HG03460 (cell line): ENCODE data around the gene ORM2.
A peak's percentile ranks its signal among the peaks of the same experiment; 100 is the strongest.

ENCODE experiments used
- ATAC-seq: cut with Tn5 transposase; IDR thresholded peaks from one replicate; pipeline ENCODE4 v1.9.1; 2021; ENCODE audit not compliant: unreplicated experiment

ORM2 gene

DNA sequence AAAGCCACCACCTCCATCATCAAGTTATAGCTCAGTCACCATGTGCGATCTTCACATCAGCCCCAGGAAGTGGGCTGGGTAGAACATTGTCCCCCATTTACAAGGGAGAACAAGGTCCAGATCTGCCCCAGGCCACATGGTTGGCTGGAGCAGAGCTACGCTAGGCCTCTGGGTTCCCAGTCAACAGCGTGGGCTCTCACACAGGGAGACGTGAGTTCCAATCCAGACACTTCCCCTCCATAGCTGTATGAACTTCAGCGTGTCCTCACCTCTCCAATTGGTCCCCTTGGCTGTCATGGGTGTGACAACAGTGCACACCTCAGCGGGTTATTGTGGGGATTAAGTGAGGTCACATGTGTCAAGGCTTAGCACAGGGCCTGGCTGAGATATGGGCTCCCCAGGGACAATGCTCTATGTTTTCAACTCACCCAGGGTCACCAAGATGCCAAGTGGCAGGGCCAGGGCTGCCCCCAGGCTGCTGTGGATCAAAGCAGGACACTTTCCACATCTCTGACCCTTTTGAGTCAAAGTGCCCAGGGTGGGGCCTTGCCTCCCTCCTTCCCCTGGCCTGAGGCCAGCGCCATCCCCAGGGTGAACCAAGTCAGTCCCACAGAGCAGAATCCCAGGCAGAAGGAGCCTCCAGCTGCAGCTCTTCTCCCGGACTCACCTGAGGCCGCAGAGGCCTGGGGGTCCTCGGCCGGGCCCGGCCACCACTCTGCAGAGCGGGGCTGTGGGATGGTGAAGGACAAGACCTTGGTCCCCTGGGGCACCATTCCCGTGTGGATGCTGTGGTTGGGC, 38.3 kb downstream of the ORM2 start:
- no peak for ATAC-seq

DNA sequence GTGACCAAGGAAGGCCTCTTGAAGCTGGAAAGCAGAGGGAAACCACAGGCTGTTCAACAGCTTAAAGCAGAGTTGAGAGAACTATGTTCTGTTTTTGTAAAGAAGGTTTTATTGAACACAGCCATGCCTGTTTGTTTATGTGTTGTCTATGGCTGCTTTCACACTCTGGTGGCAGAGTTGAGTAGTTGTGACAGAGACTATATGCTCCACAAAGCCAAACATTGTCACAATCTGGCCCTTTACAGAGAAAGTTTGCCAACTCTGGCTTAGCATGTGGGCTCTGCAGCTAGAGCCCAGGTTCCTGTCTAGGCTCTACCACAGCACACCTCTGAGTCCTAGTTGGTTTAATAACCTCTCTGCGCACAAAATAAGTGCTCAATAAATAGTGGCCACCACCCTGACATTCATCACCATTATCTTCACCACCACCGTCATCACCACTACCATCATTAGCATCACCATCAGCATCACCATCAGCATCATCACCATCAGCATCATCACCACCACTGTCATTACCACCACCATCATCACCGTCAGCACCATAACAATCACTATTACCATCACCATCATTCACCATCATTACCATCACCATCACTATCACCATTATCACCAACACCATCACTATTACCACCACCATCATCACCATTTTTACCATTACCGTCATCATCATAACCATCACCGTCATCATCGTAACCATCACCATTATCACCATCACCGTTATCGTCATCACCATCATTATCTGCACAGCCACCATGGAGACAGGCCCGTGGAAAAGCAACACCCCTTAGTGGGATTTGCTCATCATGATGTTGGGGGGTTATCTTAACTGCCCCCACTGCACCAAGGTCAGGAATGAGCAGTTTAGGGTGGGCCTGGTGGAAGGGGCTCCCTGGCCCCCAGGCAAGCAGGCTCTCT, 39.8 kb downstream of the ORM2 start:
- no peak for ATAC-seq

DNA sequence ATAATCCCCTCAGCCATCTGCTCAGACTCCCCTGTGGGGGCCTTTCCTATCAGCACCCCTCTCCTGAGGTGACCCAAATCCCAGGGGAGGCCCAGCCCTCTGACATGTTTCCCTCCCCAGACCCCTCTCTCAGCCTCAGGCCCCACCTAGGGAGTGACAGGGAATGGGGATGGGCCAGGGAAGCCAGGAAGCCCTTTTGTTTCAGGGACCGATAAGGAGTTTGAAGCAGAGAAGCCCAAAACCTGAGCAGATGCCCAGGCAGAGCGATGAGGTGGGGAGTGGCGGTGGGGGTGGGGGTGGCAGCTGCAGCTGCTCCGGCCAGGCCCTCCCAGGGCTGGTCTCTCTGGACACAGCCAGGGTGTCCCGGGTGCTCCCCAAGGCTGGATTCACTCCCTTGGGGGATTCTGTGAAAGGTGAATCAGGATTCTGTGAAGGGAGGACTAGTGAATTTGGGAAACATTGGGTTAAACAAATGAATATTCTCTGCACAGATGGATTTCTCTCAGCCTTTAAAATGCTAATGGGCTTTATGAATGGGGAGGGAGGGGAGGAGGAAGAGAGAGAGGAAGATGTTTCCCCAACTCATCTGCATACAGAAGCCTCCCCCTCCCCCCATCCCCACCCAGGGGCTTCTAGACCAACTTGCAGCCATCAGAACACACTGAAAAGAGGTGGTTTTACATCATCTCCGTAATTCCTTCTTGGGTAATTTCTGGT, 40.7 kb downstream of the ORM2 start:
- ATAC-seq = no peak

DNA sequence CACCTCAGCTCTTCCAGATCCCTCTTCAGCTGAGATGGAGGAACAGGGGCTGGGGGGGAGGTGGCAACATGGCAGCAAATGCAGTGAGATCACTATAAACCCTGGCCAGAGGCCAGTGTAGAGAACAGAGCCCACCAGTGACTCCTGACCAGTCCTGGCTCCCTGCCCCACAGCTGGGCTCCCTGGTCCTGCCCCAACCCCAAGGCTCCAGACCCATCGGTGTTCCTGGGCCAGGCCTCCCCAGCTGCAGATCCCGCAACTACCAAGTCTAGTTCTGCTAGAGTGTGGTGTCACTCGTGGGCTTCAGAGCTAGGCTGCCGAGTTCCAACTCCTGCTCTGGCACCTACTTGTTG, 41.3 kb downstream of the ORM2 start:
- ATAC-seq = no peak

DNA sequence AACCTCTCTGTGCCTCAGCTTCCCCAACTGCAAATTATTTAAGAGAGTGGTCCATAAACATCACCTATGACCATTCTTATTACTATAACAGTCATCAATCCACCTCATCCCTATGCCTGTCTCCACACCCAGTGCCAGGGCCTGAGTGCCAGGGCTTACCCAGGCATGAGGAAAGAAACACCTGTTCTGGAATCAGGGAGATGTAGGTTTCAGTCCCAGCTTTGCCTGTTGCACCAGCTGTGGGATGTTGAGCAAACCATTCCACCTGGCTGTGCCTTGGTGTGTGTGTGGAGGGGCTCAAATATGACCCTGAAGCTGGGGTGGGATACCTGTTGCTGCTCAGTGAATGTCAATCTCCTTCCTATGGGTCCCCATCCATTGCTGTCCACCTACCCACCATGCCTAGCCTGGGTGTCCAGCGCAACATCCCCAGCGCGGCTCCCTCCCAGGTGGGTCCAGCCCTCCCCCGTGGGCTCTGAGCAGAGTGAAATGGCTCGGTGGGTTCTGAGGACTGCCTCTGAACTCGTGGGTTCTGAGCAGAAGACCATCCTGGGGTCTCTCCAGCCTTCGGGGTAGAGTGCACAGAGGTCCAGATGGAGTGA, 41.8 kb downstream of the ORM2 start:
- no peak for ATAC-seq

DNA sequence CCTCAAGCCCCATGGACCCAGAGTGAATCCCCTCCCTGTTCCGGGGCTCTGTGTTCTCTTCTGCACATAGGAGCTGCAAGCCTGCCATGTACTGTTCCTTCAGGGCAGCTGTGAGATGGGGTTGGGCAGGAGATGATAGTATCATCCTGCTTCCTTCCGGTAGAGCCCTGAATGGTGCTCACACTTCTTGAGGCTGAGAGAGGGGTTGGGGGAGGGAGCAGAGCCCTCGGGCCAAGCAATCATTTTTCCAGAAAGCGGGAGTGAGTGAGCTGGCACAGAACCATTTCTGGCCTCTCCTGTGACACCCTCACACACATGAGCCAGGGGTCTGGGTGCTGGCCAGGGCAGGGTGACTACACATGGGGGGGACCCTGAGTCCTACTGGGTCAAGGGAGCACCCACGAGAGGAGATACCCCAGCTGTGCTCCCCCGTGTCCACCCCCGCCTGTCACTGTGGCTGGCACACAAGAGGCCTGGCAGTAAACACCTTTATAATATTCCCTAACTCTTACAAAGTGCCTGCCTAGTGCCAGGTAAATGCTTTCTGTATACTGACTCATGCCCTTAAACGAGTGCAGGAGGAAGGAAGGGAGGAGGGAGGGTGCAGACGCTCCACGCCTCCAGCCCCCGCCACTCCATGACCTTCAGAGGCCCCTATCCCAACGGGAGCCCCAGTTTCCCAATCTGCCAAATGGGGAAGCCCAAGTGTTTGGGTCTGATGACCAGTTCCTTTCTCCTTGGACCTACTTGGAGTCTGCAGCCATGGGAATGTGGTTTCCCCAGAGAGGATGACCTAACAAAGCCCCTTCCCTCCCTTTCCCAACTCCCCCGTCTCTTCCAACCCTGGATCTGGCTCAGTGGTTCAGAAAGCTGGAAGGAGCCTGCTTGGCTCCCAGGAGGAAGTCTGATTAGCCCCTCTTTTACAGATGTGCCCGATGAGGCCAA, 42.6 kb downstream of the ORM2 start:
- ATAC-seq = no peak

DNA sequence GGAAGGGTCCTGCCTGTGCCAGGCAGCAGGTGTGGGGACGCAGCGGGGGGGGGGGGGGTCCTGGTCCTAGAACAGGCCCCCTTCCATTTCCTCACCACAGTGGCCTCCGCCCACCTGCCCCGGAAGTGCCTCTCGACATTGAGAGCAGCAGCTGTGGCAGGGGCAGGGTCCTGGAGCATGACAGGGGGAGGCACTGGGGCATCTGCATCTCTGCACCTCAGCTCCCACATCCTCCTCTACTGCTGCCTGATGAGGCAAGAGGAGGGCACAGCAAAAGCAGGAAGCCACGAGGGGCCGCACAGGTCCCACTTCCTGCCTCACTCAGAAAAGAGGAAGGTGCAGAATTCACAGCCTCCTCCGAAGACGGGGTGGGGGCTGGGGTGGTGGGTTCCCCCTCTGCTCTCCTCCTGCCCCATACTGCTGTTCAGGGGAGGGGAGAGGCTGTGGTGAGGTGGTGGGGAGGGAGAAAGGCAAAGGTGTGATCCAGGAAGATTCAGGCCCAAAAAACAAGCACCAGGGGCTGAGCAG, 43.3 kb downstream of the ORM2 start:
- ATAC-seq = peak; percentile 90

DNA sequence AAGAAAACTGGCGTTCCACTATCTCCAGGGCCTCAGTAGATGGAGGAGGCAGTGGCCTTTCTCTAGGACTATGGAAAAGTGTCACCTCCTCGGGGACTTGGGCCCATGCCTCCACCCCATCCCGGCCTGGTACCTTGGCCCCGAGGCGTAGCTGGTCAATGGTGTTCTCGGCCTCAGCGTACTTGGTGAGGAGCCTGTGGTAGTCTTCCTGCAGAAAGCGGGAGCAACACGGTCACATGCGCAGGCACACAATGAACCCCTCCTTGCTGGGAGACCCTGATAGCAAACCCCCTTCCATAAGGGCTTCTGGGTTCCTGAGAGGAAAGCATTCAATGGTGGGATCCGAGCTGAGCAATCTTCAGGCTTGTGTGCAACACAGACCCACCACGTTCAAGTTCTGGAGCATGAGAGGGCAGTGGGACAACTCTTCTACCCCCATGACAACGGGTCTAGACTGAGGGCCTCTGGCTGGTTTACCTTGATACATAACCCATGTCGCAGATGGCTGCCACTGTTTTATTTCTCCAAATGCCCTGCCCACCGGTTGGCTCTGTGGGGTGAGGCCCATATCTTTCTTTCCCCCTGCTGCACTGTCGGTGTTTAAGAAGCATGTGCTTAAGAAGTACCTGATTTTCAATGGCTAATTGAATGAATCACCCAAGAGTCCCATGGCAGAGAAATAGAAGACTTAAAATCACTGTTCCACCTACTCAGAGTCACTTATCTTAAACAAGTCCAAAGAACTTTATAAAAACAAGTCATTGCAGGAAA, 44.5 kb downstream of the ORM2 start:
- ATAC-seq = no peak

DNA sequence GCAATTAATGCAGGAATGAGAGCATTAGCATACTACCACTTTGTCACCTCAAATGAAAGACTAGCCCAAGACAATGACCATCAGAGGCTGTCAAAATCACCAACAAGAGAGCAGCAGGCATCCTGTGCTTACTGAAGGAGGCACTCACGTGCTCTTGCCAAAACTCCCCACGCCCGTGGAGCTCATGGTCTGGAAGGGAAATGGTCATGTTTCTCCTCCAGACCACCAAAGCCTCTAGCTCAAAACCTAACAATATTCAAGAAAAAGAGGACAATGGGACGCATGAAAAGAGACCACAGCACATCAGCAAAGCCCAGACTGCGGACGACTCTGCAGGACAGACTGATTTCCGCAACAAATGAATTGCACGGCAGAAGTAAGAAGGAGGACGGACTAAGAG, 45.3 kb downstream of the ORM2 start:
- no peak for ATAC-seq

DNA sequence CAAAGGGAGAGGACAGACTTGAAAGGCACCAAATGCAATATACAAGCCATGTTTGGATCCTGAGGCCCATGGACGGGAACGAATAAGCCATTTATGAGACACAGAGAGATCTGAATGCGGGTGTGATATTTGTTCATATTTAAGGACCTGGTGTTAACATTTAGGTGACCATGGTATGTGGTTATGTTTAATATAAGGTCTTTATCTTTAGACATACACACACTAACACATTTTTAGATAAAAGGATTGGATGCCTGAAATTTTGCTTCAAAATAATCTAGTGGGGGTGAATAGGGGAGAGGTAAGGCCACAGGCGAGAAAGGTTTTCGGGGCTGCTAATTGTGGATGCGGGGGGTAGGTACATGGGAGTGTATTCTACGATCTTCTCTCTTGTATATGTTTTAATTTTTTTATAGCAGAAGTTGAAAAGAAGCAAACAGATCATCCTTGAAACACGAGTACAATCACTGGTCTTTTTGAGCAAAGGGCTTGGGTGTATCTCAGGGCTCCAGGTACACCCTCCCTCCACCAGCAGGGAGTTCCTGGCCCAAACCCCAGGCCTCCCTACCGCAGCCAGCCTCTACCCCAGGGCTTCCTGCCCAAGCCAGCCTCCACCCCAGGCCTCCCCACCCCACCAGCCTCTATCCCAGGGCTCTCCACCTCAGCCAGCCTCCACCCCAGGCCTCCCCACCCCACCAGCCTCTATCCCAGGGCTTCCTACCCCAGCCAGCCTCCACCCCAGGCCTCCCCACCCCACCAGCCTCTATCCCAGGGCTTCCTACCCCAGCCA, 45.9 kb downstream of the ORM2 start:
- no peak for ATAC-seq

DNA sequence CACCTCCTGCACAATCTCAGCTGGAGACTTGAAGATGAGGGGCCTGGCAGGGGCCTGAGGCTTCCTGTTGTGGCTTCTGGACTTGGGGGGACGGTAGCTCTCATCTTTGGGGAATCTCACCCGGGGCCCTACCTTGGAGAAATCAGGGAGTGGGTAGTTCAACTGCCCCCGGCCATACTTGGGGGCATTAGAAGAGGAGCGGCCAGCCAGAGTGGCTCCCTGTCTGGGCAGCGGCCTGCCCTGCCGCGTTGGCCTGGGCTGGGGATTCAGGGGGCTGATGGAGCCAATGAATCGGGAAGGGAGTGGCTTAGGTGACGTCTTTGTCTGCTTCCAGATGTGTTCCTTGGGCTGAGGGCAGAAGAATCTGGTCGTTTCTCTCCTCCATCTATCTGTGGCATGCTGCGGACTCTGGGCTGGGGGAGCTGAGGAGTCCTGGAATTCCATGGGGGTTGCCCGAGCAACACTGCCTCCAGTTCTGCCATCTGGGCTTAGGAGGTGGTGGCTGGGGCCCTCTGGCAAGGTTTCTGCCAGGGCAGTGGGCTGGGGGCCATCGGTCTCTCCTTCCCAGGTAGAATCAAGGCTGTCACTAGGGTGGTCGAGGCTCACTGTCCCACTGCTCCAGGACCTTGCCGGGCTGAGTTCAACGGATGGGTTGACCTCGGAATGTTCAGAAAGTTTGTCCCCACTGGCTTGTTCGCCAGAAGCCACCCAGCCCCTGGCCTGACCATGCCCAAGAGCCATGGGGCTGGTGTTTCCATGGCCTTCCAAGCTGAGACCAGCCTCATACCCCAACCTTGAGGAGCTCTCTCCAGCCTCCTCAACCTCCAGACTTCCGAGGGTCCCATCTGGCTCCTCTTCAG, 47.1 kb downstream of the ORM2 start:
- ATAC-seq = no peak

DNA sequence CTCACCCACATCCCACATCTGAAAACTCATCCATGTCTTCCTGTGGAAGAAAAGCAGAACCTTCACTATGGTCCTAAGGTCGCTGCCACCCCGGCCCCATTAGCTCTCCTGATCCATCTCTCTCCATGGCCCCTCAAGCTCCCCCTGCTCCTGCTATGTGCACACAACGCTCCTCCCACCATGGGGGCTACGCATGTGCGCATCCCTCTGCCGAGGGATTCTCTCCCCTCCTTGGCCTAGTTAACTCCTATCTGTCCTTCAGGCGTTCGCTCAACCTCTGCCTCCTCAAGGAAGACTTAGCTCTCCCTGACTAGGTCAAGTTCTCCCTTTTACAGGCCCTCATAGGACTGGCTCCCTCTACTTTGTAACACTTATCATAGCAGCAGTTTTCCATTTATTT, 48.3 kb downstream of the ORM2 start:
- ATAC-seq = no peak

DNA sequence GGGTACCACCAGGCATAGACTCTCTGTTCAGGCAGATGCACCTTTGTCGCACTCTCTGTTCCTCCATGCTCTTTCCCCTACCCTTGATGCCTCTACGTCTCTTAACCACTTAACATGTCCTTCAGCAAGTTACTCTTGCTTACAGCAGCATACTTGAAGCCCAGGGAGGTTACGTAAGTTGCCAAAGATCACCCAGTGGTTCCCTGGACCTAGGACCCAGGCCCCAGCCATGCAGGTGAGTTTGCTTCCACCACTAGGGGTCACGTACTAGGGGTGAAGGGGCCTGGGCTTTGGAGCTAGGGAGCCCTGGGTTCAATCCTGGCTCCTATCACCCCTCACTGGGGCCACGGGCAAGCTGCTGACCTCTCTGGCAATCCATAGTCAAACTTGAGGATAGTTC, 49.2 kb downstream of the ORM2 start:
- ATAC-seq = no peak
